Activated T-cell treated with anti-CD3 and anti-CD28 coated beads, Interleukin-2, amount 50 U/mL, for 4 hours (primary cell): Measurements from ENCODE around the gene PHRF1. TPM values are rescaled to one million over a fixed set of nuclear protein-coding genes. Genes with fewer than 3 reads are reported as not detected.
A peak's percentile ranks its signal among the peaks of the same experiment; 100 is the strongest.

Experiments used
- ATAC-seq, 2 donors: fragments of 200-7000 bp; cut with Tn5 transposase; one replicate each; pipeline ENCODE4 v1.10.0; 2021
- DNase-seq: peaks from one replicate; pipeline ENCODE4 v3.0.0-alpha.2; 2020
- H3K27me3 Mint-ChIP-seq: one replicate; pipeline ENCODE4 v1.8.0; 2021; ENCODE audit warnings: low read depth, mixed read lengths
- H3K36me3 Mint-ChIP-seq: one replicate; pipeline ENCODE4 v1.8.0; 2022; ENCODE audit warnings: mixed read lengths; ENCODE audit not compliant: insufficient read depth
- H3K4me1 Mint-ChIP-seq: one replicate; pipeline ENCODE4 v1.8.0; 2021; ENCODE audit warnings: low read depth, mixed read lengths
- H3K4me3 Mint-ChIP-seq: one replicate; pipeline ENCODE4 v1.8.0; 2021; ENCODE audit warnings: mild to moderate bottlenecking, moderate library complexity, mixed read lengths
- H3K9me3 Mint-ChIP-seq: one replicate; pipeline ENCODE4 v1.8.0; 2021; ENCODE audit warnings: mixed read lengths
- total RNA-seq, 3 donors: library from RNA; stranded (reverse); gene quantifications; one replicate each; pipeline ENCODE4 v1.2.1, GENCODE V29; 2021

Gene PHRF1
- total RNA-seq, 3 donors from 2014 or later = 57.7 to 59.2 (median 57.7) TPM

- no peak for ATAC-seq
- Mint-ChIP-seq H3K4me1 (no peaks in the 10 kb centered on the region), H3K4me3 (no peak overlapping the region), H3K36me3 (no peaks in the 10 kb centered on the region), H3K9me3 (no peaks in the 10 kb centered on the region), H3K27me3 (peaks cover 18% of the 10 kb centered on the region)
- no peak for DNase-seq
Measured at GRCh38 chr11:621838-622237, 45.6 kb downstream of the PHRF1 start.

GRCh38 chr11:623349-623869 lies 47.1 kb downstream of the PHRF1 start:
- H3K9me3 Mint-ChIP-seq = no peaks in the 10 kb centered on the region
- H3K27me3 Mint-ChIP-seq = peaks cover 29% of the 10 kb centered on the region
- no peak for ATAC-seq
- H3K4me1 Mint-ChIP-seq = peaks cover 8% of the 10 kb centered on the region
- no peak overlapping the region for H3K4me3 Mint-ChIP-seq
- no peaks in the 10 kb centered on the region for H3K36me3 Mint-ChIP-seq
- DNase-seq = no peak

- Mint-ChIP-seq H3K9me3 (no peaks in the 10 kb centered on the region), H3K27me3 (peaks cover 35% of the 10 kb centered on the region), H3K36me3 (no peaks in the 10 kb centered on the region), H3K4me1 (peaks cover 15% of the 10 kb centered on the region), H3K4me3 (no peak overlapping the region)
- ATAC-seq (no peak), DNase-seq (no peak)
Measured at GRCh38 chr11:623999-624704, 47.9 kb downstream of the PHRF1 start.

GRCh38 chr11:624705-625635 lies 48.7 kb downstream of the PHRF1 start, which contains the start of gene CDHR5:
TSS of gene CDHR5 (minus strand) at chr11:624955. CDS start at chr11:624902, 53 bp downstream.
- H3K4me3 Mint-ChIP-seq = no peak within 1 kb of the TSS
- no peaks in the 10 kb centered on the region for H3K36me3 Mint-ChIP-seq
- H3K4me1 Mint-ChIP-seq = peaks cover 21% of the 10 kb centered on the region
- DNase-seq = no peak
- peaks cover 37% of the 10 kb centered on the region for H3K27me3 Mint-ChIP-seq
- no peak for ATAC-seq
- H3K9me3 Mint-ChIP-seq = no peaks in the 10 kb centered on the region

- H3K9me3 Mint-ChIP-seq = no peaks in the 10 kb centered on the region
- H3K4me3 Mint-ChIP-seq = no peak overlapping the region
- DNase-seq (no peak), ATAC-seq (no peak)
- H3K4me1 Mint-ChIP-seq = peaks cover 21% of the 10 kb centered on the region
- no peaks in the 10 kb centered on the region for H3K36me3 Mint-ChIP-seq
- peaks cover 37% of the 10 kb centered on the region for H3K27me3 Mint-ChIP-seq
Measured at GRCh38 chr11:625636-626268, 49.5 kb downstream of the PHRF1 start.

GRCh38 chr11:626475-627307 lies 50.4 kb downstream of the PHRF1 start, which contains the start of gene SCT:
TSS of gene SCT (minus strand) at chr11:627181. CDS start at chr11:627143, 38 bp downstream.
- H3K27me3 Mint-ChIP-seq = peaks cover 37% of the 10 kb centered on the region
- peaks cover 21% of the 10 kb centered on the region for H3K4me1 Mint-ChIP-seq
- DNase-seq (no peak), ATAC-seq (no peak)
- H3K36me3 Mint-ChIP-seq = no peaks in the 10 kb centered on the region
- H3K4me3 Mint-ChIP-seq = no peak within 1 kb of the TSS
- H3K9me3 Mint-ChIP-seq = no peaks in the 10 kb centered on the region

DNA sequence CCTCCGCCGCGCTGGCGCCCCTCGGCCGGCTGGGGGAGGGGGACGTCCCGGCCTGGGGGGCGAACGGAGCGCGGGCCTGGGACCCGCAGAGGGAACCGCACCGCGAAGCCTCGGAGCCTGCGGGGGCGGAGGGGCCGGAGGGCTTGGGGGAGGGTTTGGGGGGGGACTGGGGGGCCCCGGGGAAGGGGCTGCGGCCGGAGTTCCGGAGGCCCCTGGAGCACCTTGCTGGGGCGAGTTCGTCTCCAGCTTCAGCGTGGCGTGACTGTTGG lies 51.0 kb downstream of the PHRF1 start:
- H3K4me3 Mint-ChIP-seq = no peak overlapping the region
- H3K27me3 Mint-ChIP-seq = peaks cover 37% of the 10 kb centered on the region
- peaks cover 21% of the 10 kb centered on the region for H3K4me1 Mint-ChIP-seq
- H3K36me3 Mint-ChIP-seq = no peaks in the 10 kb centered on the region
- ATAC-seq = no peak
- no peaks in the 10 kb centered on the region for H3K9me3 Mint-ChIP-seq
- no peak for DNase-seq

- ATAC-seq = no peak
- Mint-ChIP-seq H3K27me3 (peaks cover 37% of the 10 kb centered on the region), H3K9me3 (no peaks in the 10 kb centered on the region), H3K4me3 (peak overlapping the region; percentile 55), H3K4me1 (peaks cover 21% of the 10 kb centered on the region), H3K36me3 (no peaks in the 10 kb centered on the region)
- no peak for DNase-seq
Measured at GRCh38 chr11:628056-628455, 51.8 kb downstream of the PHRF1 start.

- no peaks in the 10 kb centered on the region for H3K9me3 Mint-ChIP-seq
- ATAC-seq (peak in 1 of 2 donors; percentile 22), DNase-seq (no peak)
- no peaks in the 10 kb centered on the region for H3K36me3 Mint-ChIP-seq
- H3K27me3 Mint-ChIP-seq = peaks cover 37% of the 10 kb centered on the region
- peak overlapping the region; percentile 48 for H3K4me3 Mint-ChIP-seq
- peaks cover 21% of the 10 kb centered on the region for H3K4me1 Mint-ChIP-seq
Measured at GRCh38 chr11:629237-629583, 52.9 kb downstream of the PHRF1 start.

GRCh38 chr11:630871-631270 lies 54.6 kb downstream of the PHRF1 start:
- H3K4me1 Mint-ChIP-seq = peaks cover 21% of the 10 kb centered on the region
- ATAC-seq (no peak), DNase-seq (no peak)
- H3K9me3 Mint-ChIP-seq = no peaks in the 10 kb centered on the region
- H3K27me3 Mint-ChIP-seq = peaks cover 29% of the 10 kb centered on the region
- H3K36me3 Mint-ChIP-seq = no peaks in the 10 kb centered on the region
- no peak overlapping the region for H3K4me3 Mint-ChIP-seq

- DNase-seq (no peak), ATAC-seq (no peak)
- Mint-ChIP-seq H3K27me3 (peaks cover 32% of the 10 kb centered on the region), H3K4me3 (no peak overlapping the region), H3K36me3 (no peaks in the 10 kb centered on the region), H3K9me3 (no peaks in the 10 kb centered on the region), H3K4me1 (peaks cover 15% of the 10 kb centered on the region)
Measured at GRCh38 chr11:635945-636510, 59.8 kb downstream of the PHRF1 start.

- H3K36me3 Mint-ChIP-seq = no peaks in the 10 kb centered on the region
- DNase-seq (no peak), ATAC-seq (peak in 1 of 2 donors; percentile 29)
- peaks cover 32% of the 10 kb centered on the region for H3K27me3 Mint-ChIP-seq
- no peaks in the 10 kb centered on the region for H3K9me3 Mint-ChIP-seq
- peaks cover 15% of the 10 kb centered on the region for H3K4me1 Mint-ChIP-seq
- H3K4me3 Mint-ChIP-seq = no peak within 1 kb of the TSS
Measured at GRCh38 chr11:636511-637332, 60.5 kb downstream of the PHRF1 start, which contains the start of gene DRD4. TSS of gene DRD4 (plus strand) at chr11:637269. CDS start at chr11:637305, 36 bp downstream.

GRCh38 chr11:637333-637592 lies 61.0 kb downstream of the PHRF1 start:
- Mint-ChIP-seq H3K4me3 (no peak overlapping the region), H3K36me3 (no peaks in the 10 kb centered on the region), H3K4me1 (peaks cover 15% of the 10 kb centered on the region), H3K9me3 (no peaks in the 10 kb centered on the region), H3K27me3 (peaks cover 32% of the 10 kb centered on the region)
- DNase-seq (no peak), ATAC-seq (peak in 1 of 2 donors; percentile 19)
